ENCODE measurements around the gene PRKN. TPM values are rescaled to one million over a fixed set of nuclear protein-coding genes. Genes with fewer than 3 reads are reported as not detected.

PRKN gene
- polyA plus RNA-seq, 1 experiment: 0.71 TPM

DNA sequence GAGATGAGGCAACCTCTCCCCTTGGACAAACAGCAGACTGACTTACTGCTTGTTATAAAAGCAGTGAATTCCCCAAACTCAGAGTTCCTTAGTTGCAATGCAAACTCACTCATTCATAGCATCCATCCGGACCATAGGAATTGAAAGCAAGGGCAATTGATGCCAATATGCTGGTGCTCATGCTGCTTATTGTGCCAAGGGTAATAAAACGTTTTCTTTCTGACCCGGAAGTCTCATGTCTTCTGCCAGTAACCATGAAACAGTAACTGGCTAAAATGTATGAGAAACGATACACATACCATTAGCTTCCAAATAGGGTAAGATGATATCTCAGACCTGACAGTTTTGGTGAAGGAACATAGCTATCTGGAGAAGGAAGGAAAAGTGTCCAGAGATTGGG, 18.1 kb downstream of the PRKN start:
- Histone ChIP-seq H3K27me3 (ENCODE audit: control insufficient read depth, insufficient read depth, low read length) (no peaks in the 10 kb centered on the region), H3K36me3 (ENCODE audit: control insufficient read depth, insufficient read depth, low read length) (no peaks in the 10 kb centered on the region), H3K4me3 (ENCODE audit: low read depth, low read length) (no peak overlapping the region)
- POLR2A ChIA-PET: no interaction called here
- TF ChIP-seq, protein P1, sequence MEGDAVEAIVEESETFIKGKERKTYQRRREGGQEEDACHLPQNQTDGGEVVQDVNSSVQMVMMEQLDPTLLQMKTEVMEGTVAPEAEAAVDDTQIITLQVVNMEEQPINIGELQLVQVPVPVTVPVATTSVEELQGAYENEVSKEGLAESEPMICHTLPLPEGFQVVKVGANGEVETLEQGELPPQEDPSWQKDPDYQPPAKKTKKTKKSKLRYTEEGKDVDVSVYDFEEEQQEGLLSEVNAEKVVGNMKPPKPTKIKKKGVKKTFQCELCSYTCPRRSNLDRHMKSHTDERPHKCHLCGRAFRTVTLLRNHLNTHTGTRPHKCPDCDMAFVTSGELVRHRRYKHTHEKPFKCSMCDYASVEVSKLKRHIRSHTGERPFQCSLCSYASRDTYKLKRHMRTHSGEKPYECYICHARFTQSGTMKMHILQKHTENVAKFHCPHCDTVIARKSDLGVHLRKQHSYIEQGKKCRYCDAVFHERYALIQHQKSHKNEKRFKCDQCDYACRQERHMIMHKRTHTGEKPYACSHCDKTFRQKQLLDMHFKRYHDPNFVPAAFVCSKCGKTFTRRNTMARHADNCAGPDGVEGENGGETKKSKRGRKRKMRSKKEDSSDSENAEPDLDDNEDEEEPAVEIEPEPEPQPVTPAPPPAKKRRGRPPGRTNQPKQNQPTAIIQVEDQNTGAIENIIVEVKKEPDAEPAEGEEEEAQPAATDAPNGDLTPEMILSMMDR (IDR thresholded peaks at IDR 0.05; ENCODE audit: insufficient read depth, low read depth, low read length): no peak
- CTCF ChIA-PET: no interaction called here
- no peak for DNase-seq (ENCODE audit: low read depth)

DNA sequence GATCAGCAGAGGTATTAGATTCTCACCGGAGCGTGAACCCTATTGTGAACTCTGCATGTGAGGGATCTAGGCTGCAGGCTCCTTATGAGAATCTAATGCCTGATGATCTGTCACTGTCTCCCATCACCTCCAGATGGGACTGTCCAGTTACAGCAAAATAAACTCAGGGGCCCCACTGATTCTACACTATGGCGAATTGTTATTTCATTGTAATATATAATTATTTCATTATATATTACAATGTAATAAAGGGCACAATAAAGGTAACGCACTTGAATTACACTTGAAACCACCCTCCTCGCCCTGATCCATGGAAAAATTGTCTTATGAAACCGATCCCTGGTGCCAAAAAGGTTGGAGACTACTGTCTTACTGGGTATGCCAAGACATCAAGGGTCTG, 18.6 kb downstream of the PRKN start:
- ChIA-PET POLR2A (no interaction called here), CTCF (no interaction called here)
- TF ChIP-seq, protein P1 (IDR thresholded peaks at IDR 0.05; ENCODE audit: insufficient read depth, low read depth, low read length): no peak

DNA sequence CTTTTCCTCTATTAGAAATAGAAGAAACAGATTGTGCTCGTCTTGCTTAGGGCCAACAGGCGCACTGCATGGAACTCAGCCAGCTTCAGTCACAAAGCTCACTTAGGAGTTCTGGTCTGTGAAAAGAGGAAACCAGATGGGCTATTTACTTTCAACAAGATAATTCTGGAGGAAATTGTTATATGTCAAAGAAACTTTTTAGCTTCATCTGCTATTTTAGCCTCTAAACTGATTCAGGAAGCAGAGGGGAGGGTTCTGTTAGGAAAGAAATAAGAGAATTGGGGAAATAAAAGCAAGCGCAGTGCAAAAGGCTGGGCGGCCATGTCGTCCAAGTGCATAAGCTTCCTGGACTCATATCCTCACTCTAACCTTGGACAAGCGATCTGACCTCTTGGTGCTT, 21.3 kb downstream of the PRKN start:
- CTCF ChIA-PET: interaction anchor here (0.8 kb wide), 1 partner anchor 140 kb away, joined by 3 read pairs; no protein-coding TSS in a partner anchor
- DNase-seq (ENCODE audit: low read depth): no peak
- TF ChIP-seq, protein P1 (IDR thresholded peaks at IDR 0.05; ENCODE audit: insufficient read depth, low read depth, low read length): no peak

More for the DNA sequence above, 18.6 kb downstream of the PRKN start:
- no peaks in the 10 kb centered on the region for H3K27me3 ChIP-seq (ENCODE audit: control insufficient read depth, insufficient read depth, low read length)
- no peaks in the 10 kb centered on the region for H3K36me3 ChIP-seq (ENCODE audit: control insufficient read depth, insufficient read depth, low read length)
- DNase-seq (ENCODE audit: low read depth): no peak
- H3K4me3 ChIP-seq (ENCODE audit: low read depth, low read length): no peak overlapping the region

DNA sequence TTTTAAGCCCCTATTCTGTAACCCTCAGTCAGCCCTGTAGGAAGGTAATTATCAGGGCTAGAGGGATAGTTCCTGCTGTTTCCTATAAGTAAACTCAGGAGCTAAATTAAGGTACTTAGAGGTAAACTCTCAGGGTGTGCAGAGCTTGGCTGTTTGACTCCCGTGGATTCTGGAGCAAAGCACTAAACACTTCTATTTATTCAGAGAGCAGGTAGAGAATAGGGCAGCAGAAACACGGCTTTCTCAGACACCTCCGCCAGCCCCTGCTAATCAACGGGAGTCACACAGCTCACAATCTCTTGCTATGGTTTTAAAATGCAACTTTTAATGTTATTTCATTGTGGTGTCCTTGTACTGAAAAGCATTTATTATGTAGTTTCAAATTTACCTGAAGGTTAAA, 21.8 kb downstream of the PRKN start:
- Histone ChIP-seq H3K36me3 (ENCODE audit: control insufficient read depth, insufficient read depth, low read length) (no peaks in the 10 kb centered on the region), H3K4me3 (ENCODE audit: low read depth, low read length) (no peak overlapping the region), H3K27me3 (ENCODE audit: control insufficient read depth, insufficient read depth, low read length) (no peaks in the 10 kb centered on the region)
- no peak for DNase-seq (ENCODE audit: low read depth)
- ChIA-PET CTCF (interaction anchor here (0.8 kb wide), 1 partner anchor 140 kb away, joined by 3 read pairs; no protein-coding TSS in a partner anchor), POLR2A (no interaction called here)
- TF ChIP-seq, protein P1 (IDR thresholded peaks at IDR 0.05; ENCODE audit: insufficient read depth, low read depth, low read length): no peak

More for the DNA sequence above, 21.3 kb downstream of the PRKN start:
- POLR2A ChIA-PET: no interaction called here
- Histone ChIP-seq H3K36me3 (ENCODE audit: control insufficient read depth, insufficient read depth, low read length) (no peaks in the 10 kb centered on the region), H3K27me3 (ENCODE audit: control insufficient read depth, insufficient read depth, low read length) (no peaks in the 10 kb centered on the region), H3K4me3 (ENCODE audit: low read depth, low read length) (no peak overlapping the region)

DNA sequence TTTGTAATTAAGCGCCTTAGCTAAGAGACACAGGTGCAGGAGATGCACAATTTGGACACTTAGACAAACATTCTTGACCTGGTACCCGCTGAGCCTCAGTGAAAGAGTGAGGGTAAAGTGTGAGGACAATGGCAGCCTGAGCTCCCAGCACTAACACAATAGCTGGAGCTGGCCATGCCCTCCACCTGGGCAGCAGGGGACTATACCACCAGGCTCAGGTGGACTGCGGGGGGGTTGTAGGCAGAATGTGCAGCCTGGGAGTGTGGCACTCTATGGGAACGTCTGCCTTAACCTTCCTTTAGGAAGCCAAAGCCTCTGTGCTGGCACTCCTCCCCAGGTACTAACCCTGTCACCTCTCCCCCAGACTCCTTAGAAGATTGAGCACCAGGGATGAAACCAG, 23.6 kb downstream of the PRKN start:
- no peak overlapping the region for H3K4me3 ChIP-seq (ENCODE audit: low read depth, low read length)
- TF ChIP-seq, protein P1 (IDR thresholded peaks at IDR 0.05; ENCODE audit: insufficient read depth, low read depth, low read length): no peak
- no peaks in the 10 kb centered on the region for H3K36me3 ChIP-seq (ENCODE audit: control insufficient read depth, insufficient read depth, low read length)
- no peaks in the 10 kb centered on the region for H3K27me3 ChIP-seq (ENCODE audit: control insufficient read depth, insufficient read depth, low read length)
- ChIA-PET POLR2A (no interaction called here), CTCF (no interaction called here)
- no peak for DNase-seq (ENCODE audit: low read depth)
